ENCODE results near the gene OSBPL2. TPM values are rescaled to one million over a fixed set of nuclear protein-coding genes. Genes with fewer than 3 reads are reported as not detected.

Gene OSBPL2
- total RNA-seq, 1 donor from 2014 or later, result 26.6 TPM

- peak overlapping the region in 1 of 3 donors; percentile 65 for H3K4me3 ChIP-seq (ENCODE audit: low read length in 3 of 3)
- peaks cover 39 to 54% (median 43%) of the 10 kb centered on the region in 3 donors for H3K4me1 ChIP-seq (ENCODE audit: control insufficient read depth in 3 of 3, insufficient read depth in 3 of 3, low read length in 3 of 3)
- peak overlapping the region; percentile 84 for H3K27ac ChIP-seq (ENCODE audit: low read depth, low read length)
- H3K36me3 ChIP-seq (ENCODE audit: control insufficient read depth in 3 of 3, insufficient read depth in 3 of 3, low read length in 3 of 3), result no peaks in the 10 kb centered on the region
- H3K9ac ChIP-seq (ENCODE audit: low read depth in 1 of 3, low read length in 3 of 3), result peak overlapping the region; percentile 72 to 78 (median 73)
- peaks cover 0 to 7% (median 0%) of the 10 kb centered on the region in 3 donors for H3K27me3 ChIP-seq (ENCODE audit: control insufficient read depth in 3 of 3, insufficient read depth in 3 of 3, low read length in 3 of 3)
- no peaks in the 10 kb centered on the region for H3K9me3 ChIP-seq (ENCODE audit: control insufficient read depth in 3 of 3, low read length in 3 of 3)
These were observed 4.0 kb upstream of the OSBPL2 start for GRCh38 chr20:62234339-62234738.

- Histone ChIP-seq H3K27ac (ENCODE audit: low read depth, low read length) (peak overlapping the region; percentile 84), H3K4me3 (ENCODE audit: low read length in 3 of 3) (peak overlapping the region; percentile 43 to 65 (median 49)), H3K9ac (ENCODE audit: low read depth in 1 of 3, low read length in 3 of 3) (peak overlapping the region; percentile 72 to 78 (median 73)), H3K27me3 (ENCODE audit: control insufficient read depth in 3 of 3, insufficient read depth in 3 of 3, low read length in 3 of 3) (peaks cover 0 to 7% (median 0%) of the 10 kb centered on the region in 3 donors), H3K36me3 (ENCODE audit: control insufficient read depth in 3 of 3, insufficient read depth in 3 of 3, low read length in 3 of 3) (no peaks in the 10 kb centered on the region), H3K9me3 (ENCODE audit: control insufficient read depth in 3 of 3, low read length in 3 of 3) (no peaks in the 10 kb centered on the region), H3K4me1 (ENCODE audit: control insufficient read depth in 3 of 3, insufficient read depth in 3 of 3, low read length in 3 of 3) (peaks cover 46 to 61% (median 51%) of the 10 kb centered on the region in 3 donors)
These were observed 3.1 kb upstream of the OSBPL2 start for GRCh38 chr20:62235001-62235776.

- peaks cover 47 to 65% (median 51%) of the 10 kb centered on the region in 3 donors for H3K4me1 ChIP-seq (ENCODE audit: control insufficient read depth in 3 of 3, insufficient read depth in 3 of 3, low read length in 3 of 3)
- H3K27ac ChIP-seq (ENCODE audit: low read depth, low read length), result peak overlapping the region; percentile 84
- H3K36me3 ChIP-seq (ENCODE audit: control insufficient read depth in 3 of 3, insufficient read depth in 3 of 3, low read length in 3 of 3), result peaks cover 0 to under 1% (median 0%) of the 10 kb centered on the region in 3 donors
- H3K9ac ChIP-seq (ENCODE audit: low read depth in 1 of 3, low read length in 3 of 3), result peak overlapping the region; percentile 61 to 78 (median 72)
- peak overlapping the region in 2 of 3 donors; percentile 43 to 65 for H3K4me3 ChIP-seq (ENCODE audit: low read length in 3 of 3)
- H3K27me3 ChIP-seq (ENCODE audit: control insufficient read depth in 3 of 3, insufficient read depth in 3 of 3, low read length in 3 of 3), result peaks cover 0 to 7% (median 0%) of the 10 kb centered on the region in 3 donors
- no peaks in the 10 kb centered on the region for H3K9me3 ChIP-seq (ENCODE audit: control insufficient read depth in 3 of 3, low read length in 3 of 3)
These were observed 2.6 kb upstream of the OSBPL2 start for GRCh38 chr20:62235777-62236157.

- Histone ChIP-seq H3K27ac (ENCODE audit: low read depth, low read length) (no peak overlapping the region), H3K36me3 (ENCODE audit: control insufficient read depth in 3 of 3, insufficient read depth in 3 of 3, low read length in 3 of 3) (peaks cover 0 to 4% (median 2%) of the 10 kb centered on the region in 3 donors), H3K9me3 (ENCODE audit: control insufficient read depth in 3 of 3, low read length in 3 of 3) (no peaks in the 10 kb centered on the region), H3K27me3 (ENCODE audit: control insufficient read depth in 3 of 3, insufficient read depth in 3 of 3, low read length in 3 of 3) (peaks cover 0 to 7% (median 0%) of the 10 kb centered on the region in 3 donors), H3K9ac (ENCODE audit: low read depth in 1 of 3, low read length in 3 of 3) (peak overlapping the region in 1 of 3 donors; percentile 12), H3K4me1 (ENCODE audit: control insufficient read depth in 3 of 3, insufficient read depth in 3 of 3, low read length in 3 of 3) (peaks cover 48 to 68% (median 51%) of the 10 kb centered on the region in 3 donors), H3K4me3 (ENCODE audit: low read length in 3 of 3) (peak overlapping the region in 1 of 3 donors; percentile 65)
These were observed 2.1 kb upstream of the OSBPL2 start for GRCh38 chr20:62236200-62236599.

GRCh38 chr20:62236766-62237513, 1.4 kb upstream of the OSBPL2 start:
- Histone ChIP-seq H3K27ac (ENCODE audit: low read depth, low read length) (peak overlapping the region; percentile 82), H3K9ac (ENCODE audit: low read depth in 1 of 3, low read length in 3 of 3) (peak overlapping the region in 1 of 3 donors; percentile 72), H3K9me3 (ENCODE audit: control insufficient read depth in 3 of 3, low read length in 3 of 3) (no peaks in the 10 kb centered on the region), H3K36me3 (ENCODE audit: control insufficient read depth in 3 of 3, insufficient read depth in 3 of 3, low read length in 3 of 3) (peaks cover 0 to 6% (median 4%) of the 10 kb centered on the region in 3 donors), H3K27me3 (ENCODE audit: control insufficient read depth in 3 of 3, insufficient read depth in 3 of 3, low read length in 3 of 3) (peaks cover 0 to 6% (median 0%) of the 10 kb centered on the region in 3 donors), H3K4me1 (ENCODE audit: control insufficient read depth in 3 of 3, insufficient read depth in 3 of 3, low read length in 3 of 3) (peaks cover 51 to 75% (median 54%) of the 10 kb centered on the region in 3 donors), H3K4me3 (ENCODE audit: low read length in 3 of 3) (peak overlapping the region in 2 of 3 donors; percentile 77 to 80)

GRCh38 chr20:62237514-62237800, 864 bp upstream of the OSBPL2 start:
- Histone ChIP-seq H3K27ac (ENCODE audit: low read depth, low read length) (peak overlapping the region; percentile 82), H3K9ac (ENCODE audit: low read depth in 1 of 3, low read length in 3 of 3) (peak overlapping the region in 2 of 3 donors; percentile 72 to 87), H3K27me3 (ENCODE audit: control insufficient read depth in 3 of 3, insufficient read depth in 3 of 3, low read length in 3 of 3) (peaks cover 0 to 1% (median 0%) of the 10 kb centered on the region in 3 donors), H3K4me1 (ENCODE audit: control insufficient read depth in 3 of 3, insufficient read depth in 3 of 3, low read length in 3 of 3) (peaks cover 51 to 80% (median 59%) of the 10 kb centered on the region in 3 donors), H3K9me3 (ENCODE audit: control insufficient read depth in 3 of 3, low read length in 3 of 3) (no peaks in the 10 kb centered on the region), H3K36me3 (ENCODE audit: control insufficient read depth in 3 of 3, insufficient read depth in 3 of 3, low read length in 3 of 3) (peaks cover 0 to 6% (median 4%) of the 10 kb centered on the region in 3 donors), H3K4me3 (ENCODE audit: low read length in 3 of 3) (peak overlapping the region; percentile 77 to 81 (median 80))

GRCh38 chr20:62238569-62239277, 402 bp downstream of the OSBPL2 start:
- peak overlapping the region; percentile 85 to 87 (median 86) for H3K9ac ChIP-seq (ENCODE audit: low read depth in 1 of 3, low read length in 3 of 3)
- H3K4me1 ChIP-seq (ENCODE audit: control insufficient read depth in 3 of 3, insufficient read depth in 3 of 3, low read length in 3 of 3), result peaks cover 44 to 82% (median 59%) of the 10 kb centered on the region in 3 donors
- H3K9me3 ChIP-seq (ENCODE audit: control insufficient read depth in 3 of 3, low read length in 3 of 3), result no peaks in the 10 kb centered on the region
- no peaks in the 10 kb centered on the region for H3K27me3 ChIP-seq (ENCODE audit: control insufficient read depth in 3 of 3, insufficient read depth in 3 of 3, low read length in 3 of 3)
- peaks cover 6 to 8% (median 8%) of the 10 kb centered on the region in 3 donors for H3K36me3 ChIP-seq (ENCODE audit: control insufficient read depth in 3 of 3, insufficient read depth in 3 of 3, low read length in 3 of 3)
- peak overlapping the region; percentile 86 for H3K27ac ChIP-seq (ENCODE audit: low read depth, low read length)
- H3K4me3 ChIP-seq (ENCODE audit: low read length in 3 of 3), result peak overlapping the region; percentile 80 to 87 (median 85)

- Histone ChIP-seq H3K4me1 (ENCODE audit: control insufficient read depth in 3 of 3, insufficient read depth in 3 of 3, low read length in 3 of 3) (peaks cover 42 to 82% (median 62%) of the 10 kb centered on the region in 3 donors), H3K27ac (ENCODE audit: low read depth, low read length) (peak overlapping the region; percentile 86), H3K36me3 (ENCODE audit: control insufficient read depth in 3 of 3, insufficient read depth in 3 of 3, low read length in 3 of 3) (peaks cover 6 to 8% (median 8%) of the 10 kb centered on the region in 3 donors), H3K4me3 (ENCODE audit: low read length in 3 of 3) (peak overlapping the region; percentile 80 to 87 (median 85)), H3K9ac (ENCODE audit: low read depth in 1 of 3, low read length in 3 of 3) (peak overlapping the region; percentile 85 to 87 (median 86)), H3K27me3 (ENCODE audit: control insufficient read depth in 3 of 3, insufficient read depth in 3 of 3, low read length in 3 of 3) (no peaks in the 10 kb centered on the region), H3K9me3 (ENCODE audit: control insufficient read depth in 3 of 3, low read length in 3 of 3) (no peaks in the 10 kb centered on the region)
These were observed 1.1 kb downstream of the OSBPL2 start for GRCh38 chr20:62239278-62239879.

GRCh38 chr20:62240020-62240685, 1.8 kb downstream of the OSBPL2 start:
- Histone ChIP-seq H3K9ac (ENCODE audit: low read depth in 1 of 3, low read length in 3 of 3) (peak overlapping the region in 1 of 3 donors; percentile 85), H3K4me3 (ENCODE audit: low read length in 3 of 3) (no peak overlapping the region), H3K36me3 (ENCODE audit: control insufficient read depth in 3 of 3, insufficient read depth in 3 of 3, low read length in 3 of 3) (peaks cover 6 to 8% (median 8%) of the 10 kb centered on the region in 3 donors), H3K27ac (ENCODE audit: low read depth, low read length) (peak overlapping the region; percentile 86), H3K27me3 (ENCODE audit: control insufficient read depth in 3 of 3, insufficient read depth in 3 of 3, low read length in 3 of 3) (no peaks in the 10 kb centered on the region), H3K4me1 (ENCODE audit: control insufficient read depth in 3 of 3, insufficient read depth in 3 of 3, low read length in 3 of 3) (peaks cover 41 to 82% (median 62%) of the 10 kb centered on the region in 3 donors), H3K9me3 (ENCODE audit: control insufficient read depth in 3 of 3, low read length in 3 of 3) (no peaks in the 10 kb centered on the region)

Data from skeletal muscle tissue (tissue), 4 donors.